C4-2B (cell line): ENCODE measurements around the gene CIBAR2.

Experiments
- H3K27ac ChIP-seq: fragments of 450-650 bp; 2 replicates; pipeline ENCODE4 v1.5.1; 2017
- CTCF ChIP-seq: fragments of 450-650 bp; conservative IDR thresholded peaks from 2 replicates; pipeline ENCODE4 v1.5.1; 2017; ENCODE audit warnings: mild to moderate bottlenecking
- ZFX ChIP-seq: fragments of 450-650 bp; IDR thresholded peaks from 2 replicates; pipeline ENCODE4 v1.6.1; 2017

The CIBAR2 gene

GRCh38 chr16:85074225-85074914, 37.9 kb downstream of the CIBAR2 start:
- TF ChIP-seq ZFX = no peak
- no peak for TF ChIP-seq CTCF
- H3K27ac ChIP-seq = no peak overlapping the region

- TF ChIP-seq CTCF (no peak), ZFX (no peak)
- no peak overlapping the region for H3K27ac ChIP-seq
Measured at GRCh38 chr16:85072947-85073346, 39.3 kb downstream of the CIBAR2 start.

- H3K27ac ChIP-seq = no peak overlapping the region
- no peak for TF ChIP-seq CTCF
- no peak for TF ChIP-seq ZFX
Measured at GRCh38 chr16:85072076-85072860, 40.0 kb downstream of the CIBAR2 start.

GRCh38 chr16:85069171-85069570, 43.1 kb downstream of the CIBAR2 start:
- TF ChIP-seq ZFX (no peak), CTCF (no peak)

GRCh38 chr16:85068746-85069145, 43.5 kb downstream of the CIBAR2 start:
- TF ChIP-seq ZFX (no peak), CTCF (no peak)
- no peak overlapping the region for H3K27ac ChIP-seq

More at GRCh38 chr16:85069171-85069570, 43.1 kb downstream of the CIBAR2 start:
- H3K27ac ChIP-seq = no peak overlapping the region

- no peak for TF ChIP-seq ZFX
- no peak for TF ChIP-seq CTCF
- no peak overlapping the region for H3K27ac ChIP-seq
Measured at GRCh38 chr16:85067426-85067825, 44.8 kb downstream of the CIBAR2 start.

GRCh38 chr16:85067024-85067423, 45.2 kb downstream of the CIBAR2 start:
- H3K27ac ChIP-seq = no peak overlapping the region
- TF ChIP-seq ZFX (no peak), CTCF (no peak)
